OCI-LY1 (cell line): ENCODE measurements around the gene NPHP3.
A peak's percentile ranks its signal among the peaks of the same experiment; 100 is the strongest.

Source experiments
- H2AFZ ChIP-seq: fragments of 200-600 bp; sonication (generic), shearing (Covaris generic); 2 replicates; pipeline ENCODE4 v1.6.0; 2014; ENCODE audit warnings: antibody characterized with exemption, mild to moderate bottlenecking, low read length
- H3F3A ChIP-seq: fragments of 200-600 bp; sonication (generic), shearing (Covaris generic); 2 replicates; pipeline ENCODE4 v1.6.0; 2014; ENCODE audit warnings: mild to moderate bottlenecking, antibody characterized with exemption, low read length, moderate library complexity; ENCODE audit not compliant: insufficient read depth
- H3K27ac ChIP-seq: fragments of 200-600 bp; sonication (generic); 2 replicates; pipeline ENCODE4 v1.5.1; 2014; ENCODE audit warnings: low read length, mixed run types, mild to moderate bottlenecking, low read depth; ENCODE audit not compliant: poor library complexity, severe bottlenecking
- H3K27me3 ChIP-seq: fragments of 200-600 bp; sonication (generic); 2 replicates; pipeline ENCODE4 v1.6.0; 2014; ENCODE audit warnings: antibody characterized with exemption, mild to moderate bottlenecking, low read length, moderate library complexity; ENCODE audit not compliant: insufficient read depth
- H3K36me3 ChIP-seq: fragments of 200-600 bp; sonication (generic); 2 replicates; pipeline ENCODE4 v1.6.1; 2014; ENCODE audit warnings: mild to moderate bottlenecking, antibody characterized with exemption, low read length, moderate library complexity, mixed read lengths; ENCODE audit not compliant: insufficient read depth
- H3K4me1 ChIP-seq: fragments of 200-600 bp; sonication (generic); 2 replicates; pipeline ENCODE4 v1.5.1; 2014; ENCODE audit warnings: mild to moderate bottlenecking, low read length, moderate library complexity; ENCODE audit not compliant: insufficient read depth, severe bottlenecking
- H3K4me2 ChIP-seq: fragments of 200-600 bp; sonication (generic), shearing (Covaris generic); 2 replicates; pipeline ENCODE4 v1.6.1; 2014; ENCODE audit warnings: low read length
- H3K4me3 ChIP-seq: fragments of 200-600 bp; sonication (generic); 2 replicates; pipeline ENCODE4 v1.5.1; 2014; ENCODE audit warnings: low read length, low read depth, mild to moderate bottlenecking, mixed read lengths; ENCODE audit not compliant: poor library complexity, severe bottlenecking
- H3K79me2 ChIP-seq: fragments of 200-600 bp; shearing (Covaris generic); 2 replicates; pipeline ENCODE4 v1.6.1; 2016; ENCODE audit warnings: mixed run types, low read length, mixed read lengths; ENCODE audit not compliant: insufficient read depth
- H3K9ac ChIP-seq: fragments of 200-600 bp; sonication (generic), shearing (Covaris generic); 2 replicates; pipeline ENCODE4 v1.6.1; 2014; ENCODE audit warnings: mild to moderate bottlenecking, low read length, mixed read lengths
- H3K9me2 ChIP-seq: fragments of 200-600 bp; sonication (generic), shearing (Covaris generic); 2 replicates; pipeline ENCODE4 v1.6.1; 2014; ENCODE audit warnings: low read depth, mild to moderate bottlenecking, low read length, mixed read lengths
- H3K9me3 ChIP-seq: fragments of 200-600 bp; shearing (Covaris generic); 2 replicates; pipeline ENCODE4 v1.6.1; 2014; ENCODE audit warnings: low read length, mixed read lengths
- H4K20me1 ChIP-seq: fragments of 200-600 bp; sonication (generic), shearing (Covaris generic); 2 replicates; pipeline ENCODE4 v1.6.0; 2016; ENCODE audit warnings: mild to moderate bottlenecking, low read length; ENCODE audit not compliant: insufficient read depth
- EZH2 ChIP-seq: fragments of 200-600 bp; sonication (generic), shearing (Covaris generic); IDR thresholded peaks from 2 replicates; pipeline ENCODE4 v1.8.0; 2017; ENCODE audit warnings: borderline replicate concordance, mixed run types, mild to moderate bottlenecking, antibody characterized with exemption, low read length, moderate library complexity, mixed read lengths
- TF ChIP-seq, protein P1 (sequence below): fragments of 200-600 bp; sonication (generic), shearing (Covaris generic); IDR thresholded peaks from 2 replicates; pipeline ENCODE4 v1.5.1; 2017; ENCODE audit warnings: mild to moderate bottlenecking, antibody characterized with exemption, low read length, moderate library complexity, mixed read lengths

Gene NPHP3

DNA sequence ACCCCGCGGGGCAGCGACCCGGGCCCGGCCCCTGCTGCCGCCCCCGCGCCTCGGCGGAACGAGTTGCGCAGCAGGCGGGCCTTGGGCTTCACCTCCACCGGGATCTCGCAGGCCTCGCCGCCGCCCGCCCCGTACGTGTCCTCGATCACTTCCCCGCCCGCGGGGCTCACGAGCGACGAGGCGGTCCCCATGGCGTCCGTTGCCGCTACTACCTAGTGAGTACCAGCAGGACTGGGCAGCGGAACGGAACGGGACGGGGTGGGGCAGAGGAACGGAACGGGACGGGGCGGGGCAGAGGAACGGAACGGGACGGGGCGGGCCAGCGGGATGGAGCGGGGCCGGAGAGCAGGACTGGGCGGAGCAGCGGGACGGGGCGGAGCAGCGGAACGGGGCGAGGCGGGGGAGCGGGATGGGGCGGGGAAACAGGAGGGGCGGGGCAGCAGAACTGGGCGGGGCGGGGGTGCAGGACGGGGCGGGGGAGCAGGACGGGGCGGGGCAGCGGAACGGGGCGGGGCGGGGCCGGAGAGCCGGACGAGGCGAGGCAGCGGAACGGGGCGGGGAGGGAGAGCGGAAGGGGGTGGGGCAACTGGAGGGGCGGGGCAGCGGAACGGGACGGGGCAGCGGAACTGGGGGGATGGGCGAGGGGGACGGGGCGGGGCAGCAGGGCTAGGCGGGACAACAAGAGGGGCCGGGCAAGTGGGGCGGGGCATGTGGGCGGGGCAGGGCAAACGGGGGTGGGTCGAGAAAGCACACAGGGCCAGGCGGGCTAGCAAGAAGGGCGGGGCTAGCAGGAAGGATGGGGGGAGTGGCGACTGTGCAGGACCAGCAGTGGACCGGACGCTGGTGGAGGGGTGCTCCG is at the start of gene NPHP3:
Gene NPHP3, minus strand, starts transcription at position 245 of the 859 bp plus-strand sequence. Its CDS starts 54 bp downstream, at position 191.
- Histone ChIP-seq H3K9me3 (no peaks in the 10 kb centered on the region), H3K27ac (no peak within 1 kb of the TSS)

GRCh38 chr3:132758740-132759139 is 36.5 kb upstream of the NPHP3 start:
- H4K20me1 ChIP-seq = no peaks in the 10 kb centered on the region
- H3K27ac ChIP-seq = no peak overlapping the region
- H3K9ac ChIP-seq = no peak overlapping the region
- no peaks in the 10 kb centered on the region for H3K4me1 ChIP-seq
- no peaks in the 10 kb centered on the region for H3K9me2 ChIP-seq
- no peaks in the 10 kb centered on the region for H3K79me2 ChIP-seq
- H3K4me2 ChIP-seq = no peak overlapping the region
- no peaks in the 10 kb centered on the region for H3K36me3 ChIP-seq
- no peak overlapping the region for H2AFZ ChIP-seq
- H3K9me3 ChIP-seq = no peaks in the 10 kb centered on the region
- TF ChIP-seq EZH2 = no peak
- TF ChIP-seq, protein P1, sequence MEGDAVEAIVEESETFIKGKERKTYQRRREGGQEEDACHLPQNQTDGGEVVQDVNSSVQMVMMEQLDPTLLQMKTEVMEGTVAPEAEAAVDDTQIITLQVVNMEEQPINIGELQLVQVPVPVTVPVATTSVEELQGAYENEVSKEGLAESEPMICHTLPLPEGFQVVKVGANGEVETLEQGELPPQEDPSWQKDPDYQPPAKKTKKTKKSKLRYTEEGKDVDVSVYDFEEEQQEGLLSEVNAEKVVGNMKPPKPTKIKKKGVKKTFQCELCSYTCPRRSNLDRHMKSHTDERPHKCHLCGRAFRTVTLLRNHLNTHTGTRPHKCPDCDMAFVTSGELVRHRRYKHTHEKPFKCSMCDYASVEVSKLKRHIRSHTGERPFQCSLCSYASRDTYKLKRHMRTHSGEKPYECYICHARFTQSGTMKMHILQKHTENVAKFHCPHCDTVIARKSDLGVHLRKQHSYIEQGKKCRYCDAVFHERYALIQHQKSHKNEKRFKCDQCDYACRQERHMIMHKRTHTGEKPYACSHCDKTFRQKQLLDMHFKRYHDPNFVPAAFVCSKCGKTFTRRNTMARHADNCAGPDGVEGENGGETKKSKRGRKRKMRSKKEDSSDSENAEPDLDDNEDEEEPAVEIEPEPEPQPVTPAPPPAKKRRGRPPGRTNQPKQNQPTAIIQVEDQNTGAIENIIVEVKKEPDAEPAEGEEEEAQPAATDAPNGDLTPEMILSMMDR = no peak
- no peaks in the 10 kb centered on the region for H3F3A ChIP-seq
- no peak overlapping the region for H3K4me3 ChIP-seq
- no peaks in the 10 kb centered on the region for H3K27me3 ChIP-seq

More for the DNA sequence above, at the start of gene NPHP3:
- peak within 1 kb of the TSS; percentile 86 for H3K4me3 ChIP-seq
- peaks cover 1% of the 10 kb centered on the region; the same call in 1 of the 2 replicates for H3K36me3 ChIP-seq
- H3K4me1 ChIP-seq = peaks cover 28% of the 10 kb centered on the region
- H3K27me3 ChIP-seq = peaks cover 3% of the 10 kb centered on the region; the same call in 1 of the 2 replicates
- peak within 1 kb of the TSS; percentile 76 for H3K9ac ChIP-seq
- peak within 1 kb of the TSS; percentile 97 for H3K4me2 ChIP-seq
- H3K79me2 ChIP-seq = no peaks in the 10 kb centered on the region
- H3F3A ChIP-seq = peaks cover 3% of the 10 kb centered on the region; the same call in 1 of the 2 replicates
- no peaks in the 10 kb centered on the region for H4K20me1 ChIP-seq
- peak within 1 kb of the TSS; percentile 97 for H2AFZ ChIP-seq
- no peaks in the 10 kb centered on the region for H3K9me2 ChIP-seq
- no peak for TF ChIP-seq EZH2
- TF ChIP-seq, protein P1 = no peak

GRCh38 chr3:132756108-132756650 is 34.0 kb upstream of the NPHP3 start:
- Histone ChIP-seq H3K9me2 (no peaks in the 10 kb centered on the region), H3K27ac (no peak overlapping the region), H2AFZ (no peak overlapping the region), H3K4me2 (no peak overlapping the region), H3K27me3 (no peaks in the 10 kb centered on the region), H4K20me1 (no peaks in the 10 kb centered on the region), H3K36me3 (no peaks in the 10 kb centered on the region), H3K9me3 (no peaks in the 10 kb centered on the region), H3K9ac (no peak overlapping the region), H3K4me1 (no peaks in the 10 kb centered on the region), H3F3A (no peaks in the 10 kb centered on the region), H3K4me3 (no peak overlapping the region), H3K79me2 (no peaks in the 10 kb centered on the region)
- TF ChIP-seq EZH2 = no peak
- TF ChIP-seq, protein P1 = no peak
